HEK293 (cell line): ENCODE measurements around the gene ICAM2.

Experiments used
- CTCF ChIA-PET: fragments of 350-600 bp; formaldehyde crosslinking; extraction: SDS; loops from one replicate; lab custom pipeline; 2021; ENCODE audit warnings: antibody characterized with exemption; lab: Yijun Ruan, JAX
- POLR2A ChIA-PET: fragments of 300-600 bp; formaldehyde crosslinking; extraction: SDS; loops from one replicate; lab custom pipeline; 2020; ENCODE audit warnings: antibody characterized with exemption, inconsistent platforms; lab: Yijun Ruan, JAX
- H3K27ac ChIP-seq: fragments of 200-500 bp; sonication (Bioruptor generic); 2 replicates; pipeline ENCODE4 v1.5.1; 2014; ENCODE audit warnings: low read depth, low read length, control low read depth, inconsistent platforms; ENCODE audit errors: extremely low read depth
- H3K36me3 ChIP-seq, 2 experiments: fragments of 200-500 bp in 1 of 2; sonication (Bioruptor generic) in 1 of 2; 1 replicate in 1 of 2; 2 replicates in 1 of 2; pipeline ENCODE4 v1.5.1; 2014 to 2017; ENCODE audit warnings: inconsistent platforms in 2 of 2, low read length in 2 of 2; ENCODE audit not compliant: control insufficient read depth in 2 of 2, insufficient read depth in 1 of 2
- H3K4me1 ChIP-seq: fragments of 200-500 bp; sonication (Bioruptor generic); 2 replicates; pipeline ENCODE4 v1.5.1; 2014; ENCODE audit warnings: mild to moderate bottlenecking, low read length, inconsistent platforms; ENCODE audit not compliant: control insufficient read depth, insufficient read depth
- H3K4me3 ChIP-seq: 2 replicates; pipeline ENCODE4 v1.5.1; 2011; ENCODE audit warnings: low read depth, mild to moderate bottlenecking, control low read depth, low read length, moderate library complexity
- H3K9me3 ChIP-seq: fragments of 200-500 bp; sonication (Bioruptor generic); 2 replicates; pipeline ENCODE4 v1.5.1; 2014; ENCODE audit warnings: low read depth, low read length, inconsistent platforms; ENCODE audit not compliant: control insufficient read depth, insufficient read depth
- BCL11A ChIP-seq: fragments of 450-650 bp; formaldehyde crosslinking; IDR thresholded peaks from 2 replicates; pipeline ENCODE4 v1.5.1; 2016; ENCODE audit warnings: low read depth, missing biosample characterization, missing genetic modification characterization
- PATZ1 ChIP-seq: fragments of 450-650 bp; formaldehyde crosslinking; IDR thresholded peaks from 2 replicates; pipeline ENCODE4 v1.5.1; 2016; ENCODE audit warnings: missing biosample characterization, missing genetic modification characterization
- SCRT2 ChIP-seq: fragments of 450-650 bp; formaldehyde crosslinking; IDR thresholded peaks from 2 replicates; pipeline ENCODE4 v1.5.1; 2016; ENCODE audit warnings: missing biosample characterization, missing genetic modification characterization
- SP7 ChIP-seq: fragments of 450-650 bp; formaldehyde crosslinking; IDR thresholded peaks from 2 replicates; pipeline ENCODE4 v1.5.1; 2016; ENCODE audit warnings: missing biosample characterization, missing genetic modification characterization
- TCF7L2 ChIP-seq: IDR thresholded peaks from 2 replicates; pipeline ENCODE4 v1.6.1; 2011; ENCODE audit warnings: low read depth, mild to moderate bottlenecking, inconsistent platforms, low read length, moderate library complexity, borderline replicate concordance
- TSHZ1 ChIP-seq: fragments of 450-650 bp; formaldehyde crosslinking; IDR thresholded peaks from 2 replicates; pipeline ENCODE4 v1.5.1; 2016; ENCODE audit warnings: missing biosample characterization, missing genetic modification characterization, borderline replicate concordance
- ZFP41 ChIP-seq: fragments of 450-650 bp; formaldehyde crosslinking; IDR thresholded peaks from 2 replicates; pipeline ENCODE4 v1.5.1; 2016; ENCODE audit warnings: missing biosample characterization, missing genetic modification characterization, borderline replicate concordance
- ZIC2 ChIP-seq: fragments of 450-650 bp; formaldehyde crosslinking; IDR thresholded peaks from 2 replicates; pipeline ENCODE4 v1.5.1; 2016; ENCODE audit warnings: missing biosample characterization, missing genetic modification characterization
- ZNF174 ChIP-seq: fragments of 450-650 bp; formaldehyde crosslinking; IDR thresholded peaks from 2 replicates; pipeline ENCODE4 v1.5.0; 2017; ENCODE audit warnings: missing biosample characterization, mild to moderate bottlenecking, missing genetic modification characterization
- ZNF18 ChIP-seq: fragments of 450-650 bp; formaldehyde crosslinking; IDR thresholded peaks from 2 replicates; pipeline ENCODE4 v1.5.1; 2016; ENCODE audit warnings: missing biosample characterization, missing genetic modification characterization
- ZNF211 ChIP-seq: fragments of 450-650 bp; formaldehyde crosslinking; IDR thresholded peaks from 2 replicates; pipeline ENCODE4 v1.5.1; 2016; ENCODE audit warnings: low read depth, missing biosample characterization, missing genetic modification characterization
- ZNF488 ChIP-seq: fragments of 450-650 bp; formaldehyde crosslinking; IDR thresholded peaks from 2 replicates; pipeline ENCODE4 v1.5.1; 2016; ENCODE audit warnings: missing biosample characterization, missing genetic modification characterization
- ZNF501 ChIP-seq: fragments of 450-650 bp; formaldehyde crosslinking; IDR thresholded peaks from 2 replicates; pipeline ENCODE4 v1.5.1; 2016; ENCODE audit warnings: missing biosample characterization, missing genetic modification characterization
- ZNF548 ChIP-seq: fragments of 450-650 bp; formaldehyde crosslinking; IDR thresholded peaks from 2 replicates; pipeline ENCODE4 v1.5.1; 2016; ENCODE audit warnings: missing biosample characterization, missing genetic modification characterization
- ZNF580 ChIP-seq: fragments of 450-650 bp; formaldehyde crosslinking; IDR thresholded peaks from 2 replicates; pipeline ENCODE4 v1.5.1; 2016; ENCODE audit warnings: missing biosample characterization, missing genetic modification characterization
- ZNF768 ChIP-seq: fragments of 450-650 bp; formaldehyde crosslinking; IDR thresholded peaks from 2 replicates; pipeline ENCODE4 v1.5.1; 2018; ENCODE audit warnings: missing biosample characterization, mild to moderate bottlenecking, missing genetic modification characterization
- ZNF830 ChIP-seq: fragments of 450-650 bp; IDR thresholded peaks from 2 replicates; pipeline ENCODE4 v1.5.0; 2018; ENCODE audit warnings: missing biosample characterization, missing genetic modification characterization, low read depth, mild to moderate bottlenecking, moderate library complexity

ICAM2 gene

GRCh38 chr17:63960430-63960829, 60.0 kb downstream of the ICAM2 start (continued):
- TF ChIP-seq PATZ1 (tag by site-specific recombination), result no peak

GRCh38 chr17:63960006-63960405, 60.4 kb downstream of the ICAM2 start:
- no peak overlapping the region for H3K27ac ChIP-seq
- no peaks in the 10 kb centered on the region for H3K4me1 ChIP-seq
- peak; percentile 36; the same call in 1 of the 2 replicates for TF ChIP-seq ZIC2
- TF ChIP-seq ZNF768 (tag by site-specific recombination), result no peak
- no peaks in the 10 kb centered on the region for H3K9me3 ChIP-seq
- CTCF ChIA-PET, result interaction anchor here (1.2 kb wide), 1 partner anchor 13 kb away, joined by 3 read pairs; no protein-coding TSS in a partner anchor
- POLR2A ChIA-PET, result no interaction called here
- no peak overlapping the region for H3K4me3 ChIP-seq
- H3K36me3 ChIP-seq, result no peaks in the 10 kb centered on the region

- POLR2A ChIA-PET, result interaction anchor here (0.6 kb wide), 1 partner anchor 407 kb away, joined by 3 read pairs; no protein-coding TSS in a partner anchor
- no peak overlapping the region for H3K27ac ChIP-seq
- TF ChIP-seq ZNF830 (tag by site-specific recombination) (no peak), BCL11A (tag by site-specific recombination) (no peak), ZNF548 (tag by site-specific recombination) (no peak), ZNF174 (tag by site-specific recombination) (no peak), ZNF18 (tag by site-specific recombination) (no peak)
- no peaks in the 10 kb centered on the region for H3K36me3 ChIP-seq
- no peaks in the 10 kb centered on the region for H3K9me3 ChIP-seq
- no peaks in the 10 kb centered on the region for H3K4me1 ChIP-seq
- CTCF ChIA-PET, result interaction anchor here (0.5 to 2.8 kb wide), 4 partner anchors 10 to 177 kb away, joined by 3 to 18 read pairs (median 4); no protein-coding TSS in a partner anchor
- H3K4me3 ChIP-seq, result no peak overlapping the region
These were observed 64.0 kb downstream of the ICAM2 start for GRCh38 chr17:63956296-63956920.

- ChIA-PET CTCF (interaction anchor here (0.5 to 2.8 kb wide), 6 partner anchors 9 to 218 kb away, joined by 3 to 18 read pairs (median 3); no protein-coding TSS in a partner anchor), POLR2A (no interaction called here)
- Histone ChIP-seq H3K9me3 (no peaks in the 10 kb centered on the region), H3K4me1 (no peaks in the 10 kb centered on the region), H3K36me3 (no peaks in the 10 kb centered on the region), H3K27ac (no peak overlapping the region), H3K4me3 (no peak overlapping the region)
- no peak for TF ChIP-seq ZNF501
- TF ChIP-seq ZNF488 (tag by site-specific recombination), result no peak
- TF ChIP-seq SCRT2, result no peak
- TF ChIP-seq SP7 (tag by site-specific recombination), result no peak
- no peak for TF ChIP-seq ZNF580 (tag by site-specific recombination)
- TF ChIP-seq ZNF211 (tag by site-specific recombination), result no peak
- TF ChIP-seq ZFP41 (tag by site-specific recombination), result no peak
- TF ChIP-seq TCF7L2, result no peak
- no peak for TF ChIP-seq TSHZ1 (tag by site-specific recombination)
- TF ChIP-seq, all 188 proteins: peak for 0
These were observed 64.6 kb downstream of the ICAM2 start for GRCh38 chr17:63955791-63956190.
